Progenitor cell of endocrine pancreas (in vitro differentiated cells): ENCODE measurements around the gene SLC35C1. TPM values are rescaled to one million over a fixed set of nuclear protein-coding genes. Genes with fewer than 3 reads are reported as not detected.

ENCODE experiments used
- DNase-seq: peaks from one replicate; pipeline ENCODE4 v3.0.0; 2021; ENCODE audit warnings: low spot score; ENCODE audit not compliant: unreplicated experiment
- H3K27ac Mint-ChIP-seq: 2 replicates; pipeline ENCODE4 v1.8.0; 2021; ENCODE audit warnings: mild to moderate bottlenecking, moderate library complexity, mixed read lengths
- H3K27me3 Mint-ChIP-seq: 2 replicates; pipeline ENCODE4 v1.8.0; 2021; ENCODE audit warnings: mixed read lengths
- H3K36me3 Mint-ChIP-seq: 2 replicates; pipeline ENCODE4 v1.8.0; 2022; ENCODE audit warnings: mixed read lengths; ENCODE audit not compliant: insufficient read depth
- H3K4me1 Mint-ChIP-seq: 2 replicates; pipeline ENCODE4 v1.8.0; 2021; ENCODE audit warnings: low read depth, mixed read lengths
- H3K4me3 Mint-ChIP-seq: 2 replicates; pipeline ENCODE4 v1.8.0; 2021; ENCODE audit warnings: low read depth, mild to moderate bottlenecking, moderate library complexity, mixed read lengths
- H3K9me3 Mint-ChIP-seq: 2 replicates; pipeline ENCODE4 v1.8.0; 2021; ENCODE audit warnings: low read depth, mixed read lengths
- CTCF ChIP-seq: fragments of 200-600 bp; sonication (generic); IDR thresholded peaks from one replicate; pipeline ENCODE4 v1.5.0; 2021; ENCODE audit warnings: antibody characterized with exemption, mild to moderate bottlenecking; ENCODE audit not compliant: unreplicated experiment
- total RNA-seq: library from RNA; stranded (reverse); gene quantifications from 2 replicates; pipeline ENCODE4 v1.2.1, GENCODE V29; 2021

The SLC35C1 gene
- total RNA-seq, 1 donor from 2014 or later = 14.0 TPM

GRCh38 chr11:45847911-45848316 is 43.0 kb downstream of the SLC35C1 start:
- H3K27ac Mint-ChIP-seq = peak overlapping the region; percentile 90
- H3K4me3 Mint-ChIP-seq = peak overlapping the region; percentile 85
- H3K27me3 Mint-ChIP-seq = peaks cover 21% of the 10 kb centered on the region
- TF ChIP-seq CTCF = no peak
- peak; percentile 21 for DNase-seq
- H3K9me3 Mint-ChIP-seq = no peaks in the 10 kb centered on the region
- peaks cover 32% of the 10 kb centered on the region for H3K4me1 Mint-ChIP-seq
- H3K36me3 Mint-ChIP-seq = no peaks in the 10 kb centered on the region

GRCh38 chr11:45848654-45849081 is 43.7 kb downstream of the SLC35C1 start:
- H3K4me3 Mint-ChIP-seq = peak overlapping the region; percentile 85
- no peaks in the 10 kb centered on the region for H3K9me3 Mint-ChIP-seq
- H3K27me3 Mint-ChIP-seq = peaks cover 21% of the 10 kb centered on the region
- no peak for DNase-seq
- peak overlapping the region; percentile 90 for H3K27ac Mint-ChIP-seq
- TF ChIP-seq CTCF = no peak
- peaks cover 26% of the 10 kb centered on the region for H3K4me1 Mint-ChIP-seq
- no peaks in the 10 kb centered on the region for H3K36me3 Mint-ChIP-seq

GRCh38 chr11:45850446-45850845 is 45.5 kb downstream of the SLC35C1 start:
- no peak for TF ChIP-seq CTCF
- Mint-ChIP-seq H3K27me3 (peaks cover 15% of the 10 kb centered on the region), H3K4me1 (peaks cover 24% of the 10 kb centered on the region), H3K4me3 (no peak overlapping the region), H3K9me3 (no peaks in the 10 kb centered on the region), H3K36me3 (peaks cover 1% of the 10 kb centered on the region), H3K27ac (no peak overlapping the region)
- no peak for DNase-seq

GRCh38 chr11:45851228-45851627 is 46.3 kb downstream of the SLC35C1 start:
- Mint-ChIP-seq H3K27ac (no peak overlapping the region), H3K27me3 (peaks cover 7% of the 10 kb centered on the region), H3K9me3 (no peaks in the 10 kb centered on the region), H3K36me3 (peaks cover 1% of the 10 kb centered on the region), H3K4me1 (peaks cover 24% of the 10 kb centered on the region), H3K4me3 (no peak overlapping the region)
- DNase-seq = no peak
- TF ChIP-seq CTCF = no peak

GRCh38 chr11:45852018-45852711 is 47.2 kb downstream of the SLC35C1 start:
- H3K4me3 Mint-ChIP-seq = no peak overlapping the region
- no peak for DNase-seq

More at GRCh38 chr11:45852018-45852711, 47.2 kb downstream of the SLC35C1 start:
- Mint-ChIP-seq H3K27ac (no peak overlapping the region), H3K36me3 (peaks cover 2% of the 10 kb centered on the region), H3K27me3 (no peaks in the 10 kb centered on the region), H3K9me3 (no peaks in the 10 kb centered on the region), H3K4me1 (peaks cover 25% of the 10 kb centered on the region)
- no peak for TF ChIP-seq CTCF
